Neuronal stem cell (in vitro differentiated cells): ENCODE measurements around the gene HGFAC. TPM values are rescaled to one million over a fixed set of nuclear protein-coding genes. Genes with fewer than 3 reads are reported as not detected.

Experiments
- DNase-seq: peaks from one replicate; pipeline ENCODE4 v3.0.0-alpha.2; 2013; ENCODE audit warnings: low spot score
- H2AFZ ChIP-seq: one replicate; pipeline ENCODE4 v1.6.1; 2013; ENCODE audit warnings: mild to moderate bottlenecking, low read length, inconsistent platforms
- H2AK5ac ChIP-seq: 2 replicates; pipeline ENCODE4 v1.6.1; 2013; ENCODE audit warnings: low read depth, mild to moderate bottlenecking, inconsistent platforms, low read length, moderate library complexity, mixed read lengths
- H2BK120ac ChIP-seq: 2 replicates; pipeline ENCODE4 v1.6.1; 2013; ENCODE audit warnings: low read depth, mild to moderate bottlenecking, inconsistent platforms, low read length, moderate library complexity, mixed read lengths
- H2BK12ac ChIP-seq: one replicate; pipeline ENCODE4 v1.6.1; 2013; ENCODE audit warnings: low read length, inconsistent platforms
- H2BK15ac ChIP-seq: 2 replicates; pipeline ENCODE4 v1.6.1; 2013; ENCODE audit warnings: mild to moderate bottlenecking, low read length, inconsistent platforms, mixed read lengths
- H2BK5ac ChIP-seq: one replicate; pipeline ENCODE4 v1.6.1; 2013; ENCODE audit warnings: inconsistent platforms, mild to moderate bottlenecking, low read length, moderate library complexity
- H3K14ac ChIP-seq: one replicate; pipeline ENCODE4 v1.6.1; 2013; ENCODE audit warnings: low read length, inconsistent platforms
- H3K18ac ChIP-seq: 2 replicates; pipeline ENCODE4 v1.6.1; 2013; ENCODE audit warnings: low read length, inconsistent platforms
- H3K23ac ChIP-seq: 2 replicates; pipeline ENCODE4 v1.6.1; 2013; ENCODE audit warnings: low read depth, mild to moderate bottlenecking, mixed read lengths, low read length, inconsistent platforms; ENCODE audit not compliant: poor library complexity
- H3K27ac ChIP-seq: replicated peaks from 3 replicates; pipeline ENCODE4 v1.5.1; 2013; ENCODE audit warnings: low read length, inconsistent platforms
- H3K27me3 ChIP-seq, 3 experiments: 2 replicates each; pipeline ENCODE4 v1.6.1; 2013; ENCODE audit warnings: low read length in 3 of 3, mild to moderate bottlenecking in 2 of 3, inconsistent platforms in 1 of 3, low read depth in 1 of 3, mixed read lengths in 1 of 3, moderate library complexity in 1 of 3; ENCODE audit not compliant: control insufficient read depth in 3 of 3, insufficient read depth in 3 of 3
- H3K36me3 ChIP-seq, 2 donors: replicated peaks in 1 of 2; 2 replicates each; pipeline ENCODE4 v1.6.1; 2013; ENCODE audit warnings: low read length in 2 of 2; ENCODE audit not compliant: control insufficient read depth in 2 of 2, insufficient read depth in 2 of 2
- H3K4ac ChIP-seq: 2 replicates; pipeline ENCODE4 v1.6.1; 2013; ENCODE audit warnings: inconsistent platforms, mild to moderate bottlenecking, low read length, moderate library complexity
- H3K4me1 ChIP-seq, 2 donors: 1 replicate in 1 of 2; 2 replicates in 1 of 2; pipeline ENCODE4 v1.6.1; 2013; ENCODE audit warnings: low read length in 2 of 2, low read depth in 1 of 2; ENCODE audit not compliant: control insufficient read depth in 2 of 2, insufficient read depth in 1 of 2
- H3K4me2 ChIP-seq: one replicate; pipeline ENCODE4 v1.6.1; 2013; ENCODE audit warnings: mild to moderate bottlenecking, low read length, inconsistent platforms; ENCODE audit not compliant: insufficient read depth, poor library complexity, severe bottlenecking
- H3K4me3 ChIP-seq, 2 donors: 2 replicates each; pipeline ENCODE4 v1.5.1; 2013; ENCODE audit warnings: low read length in 2 of 2, mild to moderate bottlenecking in 2 of 2, inconsistent platforms in 1 of 2, moderate library complexity in 1 of 2
- H3K79me1 ChIP-seq: one replicate; pipeline ENCODE4 v1.6.1; 2013; ENCODE audit warnings: low read depth, mild to moderate bottlenecking, inconsistent platforms, low read length, moderate library complexity
- H3K9ac ChIP-seq: one replicate; pipeline ENCODE4 v1.6.1; 2013; ENCODE audit warnings: mild to moderate bottlenecking, low read depth, low read length, inconsistent platforms; ENCODE audit not compliant: poor library complexity
- H3K9me3 ChIP-seq, 2 donors: replicated peaks in 1 of 2; 2 replicates each; pipeline versions ENCODE3 to v1.6.1; 2013; ENCODE audit warnings: low read length in 2 of 2, mild to moderate bottlenecking in 2 of 2, inconsistent platforms in 1 of 2, low read depth in 1 of 2, mixed read lengths in 1 of 2, moderate library complexity in 1 of 2; ENCODE audit not compliant: control insufficient read depth in 2 of 2, insufficient read depth in 1 of 2
- H4K8ac ChIP-seq: one replicate; pipeline ENCODE4 v1.6.1; 2013; ENCODE audit warnings: low read depth, mild to moderate bottlenecking, inconsistent platforms, low read length, moderate library complexity
- H4K91ac ChIP-seq: one replicate; pipeline ENCODE4 v1.6.1; 2013; ENCODE audit warnings: low read length, low read depth, mild to moderate bottlenecking, inconsistent platforms; ENCODE audit not compliant: poor library complexity
- WGBS, 2 donors: extraction: QIAGEN DNeasy Blood & Tissue Kit; methylation state at CpG; one replicate each; pipeline ENCODE4 v1.1.7; 2013; ENCODE audit warnings: missing lambda C conversion rate in 2 of 2, mixed read lengths in 1 of 2; ENCODE audit not compliant: insufficient read length in 2 of 2, insufficient replicate concordance in 1 of 2; ENCODE audit errors: extremely low coverage in 2 of 2; 5-methylcytosine and 5-hydroxymethylcytosine counted together
- polyA plus RNA-seq, 2 experiments: library from polyadenylated mRNA; stranded (reverse); fragments of 200-250 nt; gene quantifications; one replicate each; pipeline ENCODE4 v1.2.3, GENCODE V29; 2013

HGFAC gene
- 0.59 TPM for polyA plus RNA-seq (2013, experiment 1 of 2)
- polyA plus RNA-seq (2013, experiment 2 of 2), result 0.61 TPM

DNA sequence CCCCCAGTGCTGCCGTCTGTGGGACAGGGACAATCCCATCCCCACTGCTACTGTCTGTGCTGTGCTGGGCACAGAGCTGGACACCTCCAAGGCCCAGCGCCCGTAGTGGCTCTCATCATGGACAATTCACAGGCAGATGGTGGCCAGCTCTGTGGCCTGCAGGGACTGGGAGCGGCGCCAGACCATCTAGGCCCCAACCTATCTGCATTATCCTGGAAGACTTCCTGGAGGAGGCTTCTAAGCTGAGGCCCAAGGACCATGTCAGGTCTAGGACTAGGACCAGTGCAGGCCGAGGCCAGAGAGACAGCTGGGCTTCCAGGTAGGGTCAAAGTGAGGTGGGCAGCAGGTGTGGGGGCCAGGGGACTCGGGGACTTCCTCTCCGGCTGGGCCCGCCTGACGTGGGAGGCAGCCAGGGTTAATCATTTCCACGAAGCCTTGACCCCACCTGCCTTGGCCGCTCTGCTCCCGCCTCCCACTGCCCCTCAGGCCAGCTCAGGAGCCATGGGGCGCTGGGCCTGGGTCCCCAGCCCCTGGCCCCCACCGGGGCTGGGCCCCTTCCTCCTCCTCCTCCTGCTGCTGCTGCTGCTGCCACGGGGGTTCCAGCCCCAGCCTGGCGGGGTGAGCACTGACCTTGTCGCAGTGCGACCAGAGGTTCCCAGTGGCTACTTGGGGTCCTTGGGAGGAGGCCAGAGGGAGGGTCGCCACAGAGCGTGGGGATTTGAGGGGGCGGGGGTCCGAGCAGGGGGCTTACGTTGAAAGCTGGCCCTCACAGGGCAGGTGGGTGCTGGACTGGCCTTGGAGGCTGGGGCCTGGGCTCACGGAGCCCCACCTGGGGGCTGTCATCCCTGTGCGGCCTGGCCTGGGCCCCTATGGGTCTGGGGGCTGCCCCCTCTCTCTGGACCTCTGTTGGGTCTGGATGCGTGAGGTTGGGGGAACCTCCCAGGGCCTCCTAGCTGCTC is at the start of gene HGFAC:
Gene HGFAC, plus strand, starts transcription at position 468 of the 959 bp plus-strand sequence. Its CDS starts 34 bp downstream, at position 502.
- Histone ChIP-seq H3K27ac (no peak within 1 kb of the TSS), H2BK120ac (peak within 1 kb of the TSS; percentile 31), H3K4ac (peak within 1 kb of the TSS; percentile 23), H3K36me3 (no peaks in the 10 kb centered on the region), H3K4me3 (no peak within 1 kb of the TSS), H2AK5ac (peak within 1 kb of the TSS; percentile 95), H3K14ac (peak within 1 kb of the TSS; percentile 56), H3K18ac (peak within 1 kb of the TSS; percentile 89), H3K9ac (no peak within 1 kb of the TSS), H3K4me2 (no peak within 1 kb of the TSS), H3K27me3 (no peaks in the 10 kb centered on the region), H2BK5ac (peak within 1 kb of the TSS; percentile 75), H4K8ac (peak within 1 kb of the TSS; percentile 43), H3K4me1 (no peaks in the 10 kb centered on the region), H3K79me1 (no peaks in the 10 kb centered on the region), H2BK12ac (peak within 1 kb of the TSS; percentile 58), H2BK15ac (peak within 1 kb of the TSS; percentile 94), H2AFZ (no peak within 1 kb of the TSS), H3K9me3 (peaks cover 0 to 2% of the 10 kb centered on the region in 2 donors), H3K23ac (peak within 1 kb of the TSS; percentile 80), H4K91ac (no peak within 1 kb of the TSS)
- no peak for DNase-seq
- WGBS, 2 donors, result no CpG with 5 or more reads among the region's 27 CpGs

DNA sequence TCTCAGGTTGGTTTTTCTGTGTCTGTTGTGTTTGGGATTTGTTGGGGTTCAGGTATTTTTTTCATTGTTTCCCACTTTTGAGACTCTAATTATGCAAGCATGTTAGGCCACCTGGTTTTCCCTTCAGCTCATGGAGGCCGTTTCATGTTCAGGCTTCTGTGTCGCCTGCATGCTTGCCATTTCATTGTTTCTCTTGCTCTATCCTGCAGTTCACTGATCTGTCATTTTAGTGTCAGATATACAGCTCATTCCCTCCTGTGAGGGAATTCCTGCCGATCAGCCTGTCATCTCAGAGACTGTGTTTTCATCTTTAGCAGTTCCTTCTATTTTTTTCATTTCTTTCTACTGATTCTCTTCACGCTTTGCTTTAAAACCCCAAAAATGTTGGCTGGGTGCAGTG is 49.4 kb upstream of the HGFAC start:
- Histone ChIP-seq H2BK12ac (no peak overlapping the region), H3K4ac (no peak overlapping the region), H2BK120ac (no peak overlapping the region), H3K79me1 (peaks cover 1% of the 10 kb centered on the region), H3K18ac (no peak overlapping the region), H2AFZ (no peak overlapping the region), H3K23ac (no peak overlapping the region), H2AK5ac (no peak overlapping the region), H3K27me3 (no peaks in the 10 kb centered on the region), H3K14ac (no peak overlapping the region), H3K4me2 (no peak overlapping the region), H4K91ac (no peak overlapping the region), H4K8ac (no peak overlapping the region), H3K4me3 (no peak overlapping the region), H2BK15ac (no peak overlapping the region), H3K36me3 (peaks cover 0 to 5% of the 10 kb centered on the region in 2 donors), H3K27ac (no peak overlapping the region), H3K4me1 (peaks cover 34 to 36% of the 10 kb centered on the region in 2 donors), H2BK5ac (no peak overlapping the region), H3K9me3 (peaks cover 3 to 14% of the 10 kb centered on the region in 2 donors), H3K9ac (no peak overlapping the region)
- WGBS, 2 donors, result no CpG with 5 or more reads among the region's 4 CpGs
- no peak for DNase-seq

DNA sequence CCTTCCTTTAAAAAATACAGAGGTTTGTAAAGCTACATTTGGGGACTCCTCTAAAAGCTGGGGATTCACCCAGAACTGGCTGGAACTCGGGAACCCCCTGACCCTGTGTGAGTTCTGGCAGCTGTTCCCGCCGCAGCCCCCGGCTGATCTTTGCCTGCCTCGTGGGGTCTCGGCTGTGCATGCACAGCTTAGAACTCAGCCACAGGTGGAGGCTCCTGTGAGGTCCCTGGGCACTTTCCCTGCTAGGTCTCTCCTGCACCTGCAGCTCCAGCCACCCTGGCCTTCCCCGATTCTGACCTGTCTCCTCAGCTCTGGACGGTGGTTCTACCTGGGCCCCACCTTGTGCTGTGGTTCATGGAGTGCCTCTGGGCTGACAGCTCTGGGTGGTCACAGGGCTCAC is 48.6 kb upstream of the HGFAC start:
- peaks cover 1% of the 10 kb centered on the region for H3K79me1 ChIP-seq
- no CpG with 5 or more reads among the region's 8 CpGs for WGBS, 2 donors
- no peak overlapping the region for H2BK120ac ChIP-seq
- no peak overlapping the region for H2BK12ac ChIP-seq
- DNase-seq, result no peak
- H3K4me1 ChIP-seq, result peaks cover 25 to 31% of the 10 kb centered on the region in 2 donors
- no peak overlapping the region for H2BK5ac ChIP-seq
- H2AFZ ChIP-seq, result no peak overlapping the region
- H3K4me3 ChIP-seq, result no peak overlapping the region
- H3K27ac ChIP-seq, result no peak overlapping the region
- H3K4me2 ChIP-seq, result no peak overlapping the region
- H2AK5ac ChIP-seq, result no peak overlapping the region
- H3K14ac ChIP-seq, result no peak overlapping the region
- H3K4ac ChIP-seq, result no peak overlapping the region
- peak overlapping the region; percentile 43 for H3K23ac ChIP-seq
- H3K18ac ChIP-seq, result peak overlapping the region; percentile 9
- H4K91ac ChIP-seq, result no peak overlapping the region
- H3K27me3 ChIP-seq, result no peaks in the 10 kb centered on the region
- H3K9ac ChIP-seq, result no peak overlapping the region
- peaks cover 3 to 14% of the 10 kb centered on the region in 2 donors for H3K9me3 ChIP-seq
- H3K36me3 ChIP-seq, result peaks cover 0 to 5% of the 10 kb centered on the region in 2 donors
- H4K8ac ChIP-seq, result no peak overlapping the region
- H2BK15ac ChIP-seq, result no peak overlapping the region

DNA sequence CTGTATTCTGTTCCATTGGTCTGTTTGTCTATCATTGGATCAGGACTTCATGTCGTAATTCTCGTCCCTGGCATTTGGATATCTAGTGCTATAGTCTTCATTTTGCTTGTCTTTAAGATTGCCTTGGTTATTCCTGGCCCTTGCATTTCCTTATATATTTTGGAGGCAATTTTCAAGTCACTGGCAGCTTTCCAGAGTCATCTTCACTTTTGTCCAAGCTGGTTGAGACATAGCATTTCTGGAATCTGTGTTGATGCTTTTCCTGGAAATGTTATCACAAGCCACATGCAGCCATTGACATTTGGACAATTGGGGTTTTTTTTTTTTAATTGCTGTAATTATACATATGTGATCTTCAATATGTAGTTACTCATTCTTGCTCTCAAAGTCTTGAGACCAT is 45.2 kb upstream of the HGFAC start:
- Histone ChIP-seq H3K27ac (no peak overlapping the region), H3K4ac (no peak overlapping the region), H3K4me3 (no peak overlapping the region), H3K36me3 (peaks cover 0 to 14% of the 10 kb centered on the region in 2 donors), H3K4me1 (peaks cover 5 to 7% of the 10 kb centered on the region in 2 donors), H2AK5ac (no peak overlapping the region), H2BK5ac (no peak overlapping the region), H2AFZ (no peak overlapping the region), H3K9me3 (peaks cover 3 to 14% of the 10 kb centered on the region in 2 donors), H3K14ac (no peak overlapping the region), H2BK120ac (no peak overlapping the region), H3K18ac (no peak overlapping the region), H3K27me3 (no peaks in the 10 kb centered on the region), H3K23ac (no peak overlapping the region), H4K8ac (no peak overlapping the region), H3K9ac (no peak overlapping the region), H3K79me1 (no peaks in the 10 kb centered on the region), H3K4me2 (no peak overlapping the region), H2BK12ac (no peak overlapping the region), H2BK15ac (no peak overlapping the region), H4K91ac (no peak overlapping the region)
- DNase-seq, result no peak
- no CpG with 5 or more reads among the region's 2 CpGs for WGBS, 2 donors
